Stimulated activated CD4-positive, alpha-beta T cell treated with anti-CD3 and anti-CD28 coated beads, TNF-alpha, amount 100 ng/mL, for 4 hours (primary cell): ENCODE data around the gene ADARB1.

Experiments used
- DNase-seq, 3 experiments: peaks; one replicate each; pipeline ENCODE4 v3.0.0-alpha.2; 2020; ENCODE audit warnings: low read depth in 3 of 3

Gene ADARB1

DNA sequence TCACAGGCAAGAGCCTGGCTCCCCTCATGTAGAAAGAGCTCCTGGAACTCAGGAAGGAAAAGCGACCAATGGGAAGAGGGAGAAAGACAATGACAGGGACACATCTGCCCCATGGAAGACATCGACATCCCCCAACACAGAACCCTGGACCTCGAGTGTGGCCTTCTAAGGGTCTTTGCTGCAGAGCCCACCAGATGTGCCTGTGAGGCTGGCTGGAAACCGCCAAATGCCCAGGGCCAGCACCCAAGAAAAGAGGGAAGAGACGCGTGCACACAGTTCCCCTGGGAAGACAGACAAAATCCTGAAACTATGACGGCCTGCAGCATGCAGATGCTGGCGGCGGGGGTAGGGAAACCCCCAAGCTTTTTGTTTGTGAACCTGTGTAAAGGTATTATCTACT is 36.4 kb upstream of the ADARB1 start:
- DNase-seq = no peak

DNA sequence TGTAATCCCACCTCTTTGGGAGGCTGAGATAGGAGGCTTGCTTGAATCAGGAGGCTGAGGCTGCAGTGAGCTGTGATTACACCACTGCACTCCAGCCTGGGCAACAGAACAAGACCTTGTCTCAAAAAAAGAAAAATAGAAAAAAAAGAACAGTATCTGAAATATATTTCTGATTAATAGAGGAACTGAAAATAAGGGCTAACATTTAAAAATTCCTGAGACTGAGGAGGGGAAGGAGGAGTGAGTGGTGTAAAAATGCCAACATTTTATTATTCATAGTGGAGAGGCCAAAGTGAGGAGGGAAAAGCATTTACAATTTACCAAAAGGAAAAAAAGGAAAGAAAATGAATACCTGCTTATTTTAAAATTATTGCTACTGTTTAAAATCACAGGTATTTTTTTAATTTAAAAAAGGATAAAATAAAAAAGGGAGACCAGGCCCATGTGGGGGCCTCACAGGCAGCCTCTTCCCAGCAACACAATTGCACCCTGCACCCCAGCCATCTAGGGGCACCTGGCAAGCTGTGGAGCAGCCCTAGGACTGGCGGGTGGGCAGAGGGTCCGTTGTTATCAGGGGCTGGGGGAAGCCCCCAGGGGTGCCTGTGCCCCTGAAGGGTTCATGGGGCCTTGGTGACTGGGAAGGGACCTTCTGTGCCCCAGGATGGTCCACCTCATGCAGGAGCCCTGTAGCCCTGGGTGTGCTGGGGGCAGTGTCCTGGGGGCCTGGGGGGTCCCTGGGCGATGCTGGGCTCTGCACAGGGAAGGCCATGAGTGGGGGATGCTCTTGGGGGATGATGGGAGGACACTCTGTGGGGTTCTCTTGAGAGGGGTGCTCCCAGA is 34.8 kb upstream of the ADARB1 start:
- DNase-seq = no peak

DNA sequence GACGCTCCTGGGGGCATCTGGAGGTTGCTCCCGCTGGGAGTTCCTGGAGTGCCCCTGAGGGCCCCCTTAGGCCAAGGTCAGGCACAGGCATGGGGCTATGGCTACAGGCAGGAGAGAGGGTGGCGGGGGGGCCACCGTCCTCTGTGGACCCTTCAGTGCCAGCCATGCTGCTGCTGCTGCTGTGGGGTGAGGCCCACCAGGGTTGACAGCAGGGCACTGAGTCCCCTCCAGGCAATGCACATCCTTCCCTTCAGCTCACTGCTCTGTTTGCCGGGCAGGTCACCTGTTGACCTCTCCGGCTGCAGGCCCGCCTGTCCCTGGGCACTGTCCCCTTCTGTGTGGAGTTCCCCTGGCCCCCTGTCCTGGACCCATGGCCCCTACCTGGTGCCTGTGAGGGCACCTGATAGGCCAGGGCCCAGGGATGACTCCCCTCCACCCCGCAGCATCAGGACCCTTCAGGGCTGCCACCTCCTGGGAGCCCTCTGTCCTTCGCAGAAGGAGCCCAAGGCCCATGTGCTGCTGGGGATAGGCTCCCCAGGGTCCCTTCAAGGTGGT is 34.1 kb upstream of the ADARB1 start:
- no peak for DNase-seq

DNA sequence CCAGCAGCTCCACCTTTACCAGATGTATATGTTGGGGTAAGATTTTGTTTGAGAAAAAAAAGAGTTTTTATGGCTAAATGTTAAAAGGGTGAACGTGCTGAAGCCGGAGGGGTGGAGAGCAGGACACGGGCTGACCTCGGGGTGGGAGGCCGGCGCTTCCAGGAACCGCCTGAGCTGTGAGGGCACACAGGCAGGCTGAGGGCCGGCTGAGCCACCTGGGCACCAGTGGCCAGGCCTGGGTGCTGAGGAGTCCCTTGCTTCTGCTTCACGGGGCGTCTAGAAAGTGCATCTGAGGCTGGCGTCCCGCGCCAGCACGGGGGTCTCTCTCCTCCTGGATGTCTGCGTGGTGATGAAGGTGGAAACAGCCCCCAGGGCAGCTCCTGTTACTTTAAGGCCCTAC is 33.6 kb upstream of the ADARB1 start:
- DNase-seq = no peak

DNA sequence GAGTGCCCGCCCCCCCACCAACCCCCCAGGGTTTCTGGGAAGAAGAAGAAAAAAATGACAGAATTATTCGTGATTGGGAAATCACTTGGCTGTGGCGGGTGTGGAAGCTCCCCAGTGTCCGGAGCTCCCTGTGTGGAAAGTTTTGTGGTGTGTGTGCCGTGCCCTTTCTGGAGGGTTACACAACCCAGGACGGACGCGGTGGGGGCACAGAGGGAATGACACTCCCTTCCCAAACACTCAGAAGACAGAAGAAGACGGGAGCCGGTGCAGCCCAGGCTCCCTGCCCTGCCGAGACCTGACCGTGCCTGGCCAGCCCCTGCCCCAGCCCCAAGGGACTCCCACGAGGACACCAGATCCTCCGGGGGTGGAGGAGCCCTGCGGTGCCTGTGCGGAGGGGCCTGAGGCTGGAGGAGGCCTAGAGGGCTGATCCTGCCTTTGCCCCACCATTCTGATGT is 33.0 kb upstream of the ADARB1 start:
- no peak for DNase-seq

DNA sequence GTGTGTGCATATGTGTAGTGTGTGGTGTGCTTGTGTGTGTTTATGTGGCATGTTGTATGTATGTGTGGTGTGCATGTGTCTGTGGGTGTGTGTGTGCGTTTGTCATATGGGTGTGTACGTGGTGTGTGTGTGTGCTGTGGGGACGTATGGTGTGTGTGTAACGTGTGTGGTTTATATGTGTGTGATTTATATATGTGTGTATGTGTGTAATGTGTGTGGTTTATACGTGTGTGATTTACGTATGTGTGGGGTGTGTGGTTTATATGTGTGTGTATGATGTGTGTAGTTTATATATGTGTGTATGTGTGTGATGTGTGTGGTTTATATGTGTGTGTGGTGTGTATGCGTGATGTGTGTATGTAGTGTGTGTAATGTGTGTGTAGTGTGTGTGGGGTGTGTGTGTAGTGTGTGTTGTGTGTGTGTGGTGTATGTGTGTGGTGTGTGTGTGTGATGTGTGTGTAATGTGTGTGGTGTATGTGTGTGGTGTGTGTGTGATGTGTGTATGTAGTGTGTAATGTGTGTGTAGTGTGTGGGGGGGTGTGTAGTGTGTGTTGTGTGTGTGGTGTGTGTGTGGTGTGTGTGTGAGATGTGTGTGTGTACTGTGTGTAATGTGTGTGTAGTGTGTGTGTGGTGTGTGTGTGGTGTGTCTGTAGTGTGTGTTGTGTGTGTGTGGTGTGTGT is 32.3 kb upstream of the ADARB1 start:
- no peak for DNase-seq

DNA sequence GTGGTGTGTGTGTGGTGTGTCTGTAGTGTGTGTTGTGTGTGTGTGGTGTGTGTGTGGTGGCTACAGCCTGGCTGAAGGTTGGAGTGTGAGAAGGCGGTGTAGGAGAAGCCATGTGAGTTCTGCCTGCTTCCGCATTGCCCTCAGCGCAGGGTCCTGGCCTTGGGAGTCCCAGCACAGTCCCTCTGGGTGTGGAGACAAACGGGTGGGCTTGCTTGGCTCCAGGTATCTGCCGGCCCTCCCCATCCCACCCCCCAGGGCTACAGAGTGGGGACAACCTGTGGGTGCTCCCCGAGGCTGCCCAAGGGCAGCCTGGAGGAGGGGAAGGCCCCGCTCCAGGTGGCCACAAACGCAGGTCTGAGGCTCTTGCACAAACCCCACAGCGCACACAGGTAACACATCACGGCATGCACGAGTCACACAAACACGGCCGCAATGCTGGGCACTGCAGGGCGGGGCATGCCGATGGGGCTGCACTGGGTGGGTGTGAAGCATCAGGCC is 31.7 kb upstream of the ADARB1 start:
- DNase-seq = no peak

DNA sequence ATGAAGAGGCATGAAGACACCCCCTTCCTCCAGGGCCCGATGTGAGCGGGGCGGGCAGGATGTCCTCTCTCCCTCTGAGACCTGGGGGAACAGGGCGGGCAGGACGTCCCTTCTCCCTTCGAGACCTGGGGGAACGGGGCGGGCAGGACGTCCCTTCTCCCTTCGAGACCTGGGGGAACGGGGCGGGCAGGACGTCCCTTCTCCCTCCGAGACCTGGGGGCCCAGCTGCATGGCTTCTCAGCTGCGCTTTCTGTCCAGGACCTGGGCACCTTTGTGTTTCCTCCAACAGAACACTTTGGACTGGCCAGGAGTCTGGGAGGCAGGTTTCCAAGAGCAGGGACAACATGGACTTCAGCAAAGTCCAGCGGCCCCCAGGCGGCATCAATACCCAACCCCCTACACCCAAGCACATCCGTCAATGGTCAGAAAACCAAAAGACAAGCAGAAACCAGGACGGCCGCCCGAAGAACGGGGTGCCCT is 30.8 kb upstream of the ADARB1 start:
- DNase-seq = no peak

DNA sequence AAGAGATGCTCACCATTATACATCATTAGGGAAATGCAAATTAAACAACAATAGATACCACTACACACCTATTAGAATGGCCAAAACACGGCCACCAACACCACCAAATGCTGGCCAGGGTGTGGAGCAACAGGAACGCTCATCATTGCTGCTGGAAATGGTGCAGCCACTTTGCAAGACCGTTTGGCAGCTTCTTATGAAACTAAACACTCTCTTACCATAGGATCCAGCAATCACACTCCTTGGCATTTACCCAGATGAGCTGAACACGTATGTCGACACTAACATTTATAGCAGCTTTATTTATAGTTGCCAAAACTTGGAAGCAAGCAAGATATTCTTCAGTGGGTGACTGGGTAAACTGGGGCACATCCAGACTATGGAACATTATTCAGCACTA is 28.9 kb upstream of the ADARB1 start:
- no peak for DNase-seq

DNA sequence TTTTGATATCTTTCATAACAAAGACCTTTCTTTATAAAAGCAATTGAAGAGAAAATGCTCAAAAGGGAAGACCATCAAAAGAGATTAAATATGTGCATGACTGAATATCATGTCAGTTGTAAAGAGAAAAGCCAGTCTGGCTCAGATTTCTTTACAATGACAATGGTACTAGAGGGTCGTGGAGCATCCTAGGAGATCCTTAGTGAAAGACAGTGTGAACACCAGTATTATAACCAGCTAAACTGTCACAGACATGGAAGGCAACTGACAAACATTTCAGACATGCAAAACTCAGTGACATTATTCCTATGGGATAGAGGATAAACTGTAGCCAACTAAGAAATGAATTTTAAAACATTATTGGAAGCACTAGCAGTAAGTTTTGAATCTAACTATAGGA is 27.1 kb upstream of the ADARB1 start:
- DNase-seq = no peak

DNA sequence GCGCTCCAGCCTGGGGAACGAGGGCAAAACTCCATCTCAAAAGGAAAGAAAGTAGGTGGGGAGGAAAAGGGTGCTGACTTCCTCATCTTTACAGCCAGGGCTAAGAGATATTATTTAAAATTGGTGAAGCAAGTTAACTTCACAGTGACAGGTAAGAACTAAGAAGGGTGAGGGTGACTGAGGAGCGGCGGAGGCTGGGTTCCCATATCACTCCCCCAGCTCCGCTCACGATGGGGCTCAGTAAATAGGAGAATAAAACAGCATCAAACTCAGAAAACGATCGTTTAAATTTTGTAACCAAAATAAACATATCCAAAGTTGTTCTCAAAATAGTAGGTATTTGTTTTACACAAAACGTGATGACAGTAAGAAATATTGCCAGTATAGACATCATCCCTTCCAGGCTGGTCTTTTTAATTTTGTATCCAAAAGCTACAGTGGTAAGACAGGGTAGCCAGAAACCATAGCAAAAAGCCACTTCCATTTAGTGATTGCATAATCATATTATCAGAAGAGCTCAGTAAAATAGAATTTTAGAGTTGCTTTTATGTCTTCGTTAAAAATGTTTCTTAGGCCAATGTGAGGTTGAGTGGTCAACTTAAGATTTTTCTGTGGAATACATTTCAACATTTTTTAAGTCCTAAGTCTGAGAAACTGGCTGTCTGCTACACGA is 26.2 kb upstream of the ADARB1 start:
- no peak for DNase-seq

DNA sequence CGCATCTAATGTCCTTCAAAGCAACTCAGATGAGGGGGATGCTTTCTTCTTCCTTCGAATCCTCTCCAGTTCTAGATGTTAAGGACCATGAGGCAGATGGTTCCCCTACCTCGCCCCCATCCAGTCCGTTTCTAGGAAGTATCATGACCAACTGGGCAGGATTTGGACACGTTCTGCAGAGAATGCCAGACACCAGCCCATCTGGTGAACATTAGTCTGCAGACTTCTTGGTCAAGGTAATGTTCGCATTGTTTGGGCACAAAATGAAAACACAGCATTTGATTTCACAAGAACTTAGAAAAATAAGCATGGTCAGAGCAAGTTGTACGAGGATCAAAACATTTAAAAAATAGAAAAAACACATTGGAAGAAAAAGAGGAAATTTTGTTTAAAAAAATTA is 25.4 kb upstream of the ADARB1 start:
- DNase-seq = no peak

DNA sequence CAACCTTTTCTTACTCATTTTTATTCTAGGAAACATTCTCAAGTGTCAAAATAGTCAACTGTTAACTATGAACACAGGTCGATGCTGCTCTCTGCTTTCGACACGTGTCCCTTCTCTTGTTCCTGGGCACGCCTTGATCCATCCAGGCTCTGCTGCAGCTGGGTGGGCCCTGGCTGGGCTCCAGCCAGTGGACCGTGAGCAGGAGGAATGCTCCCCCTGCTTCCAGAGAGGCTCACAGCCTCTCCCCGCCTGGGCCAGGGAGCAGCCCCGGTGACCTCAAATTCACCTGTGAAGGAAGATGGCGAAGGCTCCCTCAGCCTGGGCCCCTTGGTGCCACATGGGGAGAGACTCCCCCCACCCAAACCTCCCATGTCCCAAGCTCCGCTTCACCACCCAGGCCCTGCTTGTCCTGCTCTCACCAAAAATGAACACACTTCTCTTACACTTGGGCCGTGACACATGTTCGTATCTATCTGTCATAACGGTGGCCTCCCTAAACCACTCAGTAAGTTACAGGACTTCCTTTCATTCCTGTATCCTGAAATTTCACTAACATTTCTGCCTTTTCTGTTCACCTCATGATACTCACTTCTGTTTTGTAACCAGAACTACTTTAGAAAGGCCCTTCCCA is 24.6 kb upstream of the ADARB1 start:
- no peak for DNase-seq

DNA sequence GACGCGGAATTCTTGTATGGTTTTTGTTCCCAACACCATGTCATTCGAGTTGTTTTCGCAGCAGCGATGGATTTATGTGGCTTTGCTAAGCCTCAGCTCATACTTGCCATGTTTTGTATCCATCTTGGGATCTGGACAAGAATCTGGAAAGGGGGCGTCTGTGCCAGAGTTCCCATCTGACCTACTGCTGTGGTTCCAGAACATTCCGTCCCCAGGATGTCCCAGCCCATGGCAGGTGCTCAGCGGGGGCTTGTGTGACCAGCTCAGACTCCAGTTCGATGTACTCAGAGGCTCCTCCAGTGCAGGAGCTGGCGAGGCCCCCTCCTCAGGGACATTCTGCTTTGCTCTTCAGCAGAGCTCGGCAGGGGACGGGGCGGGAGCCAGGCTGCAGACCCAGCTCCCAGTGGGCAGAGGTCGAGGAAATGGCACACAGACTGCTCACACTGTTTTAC is 24.0 kb upstream of the ADARB1 start:
- DNase-seq = no peak

DNA sequence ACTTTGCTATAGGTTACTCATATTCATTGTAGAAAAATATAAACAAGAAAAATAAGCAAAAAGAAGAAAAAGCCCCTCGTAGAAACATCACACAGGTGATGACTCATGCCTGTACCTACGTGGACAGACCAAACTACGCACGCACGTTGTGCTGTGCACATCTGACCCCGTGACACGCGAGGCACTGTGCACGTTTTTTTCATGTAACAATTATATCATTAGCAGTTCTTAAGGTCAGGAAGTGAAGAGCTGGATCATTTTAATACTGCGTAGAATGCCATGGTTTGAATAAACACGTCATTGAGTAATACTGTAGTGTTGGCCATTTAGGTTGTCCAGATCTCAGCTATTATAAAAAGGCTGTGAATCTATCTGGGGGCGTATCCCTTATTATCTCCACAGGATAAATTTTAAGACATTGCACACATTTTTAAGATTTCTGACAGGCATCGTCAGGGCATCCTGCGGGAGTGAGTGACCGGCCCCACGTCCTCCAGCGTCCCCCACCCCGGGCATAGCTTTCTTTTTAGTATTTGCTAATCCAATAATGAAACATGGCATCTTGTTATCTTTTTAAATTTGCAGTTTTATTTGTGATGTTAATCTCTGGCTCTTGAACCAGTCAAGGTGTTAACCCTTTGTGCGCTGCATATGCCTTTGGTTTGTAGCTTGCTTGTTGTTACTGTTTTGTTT is 23.4 kb upstream of the ADARB1 start:
- no peak for DNase-seq

DNA sequence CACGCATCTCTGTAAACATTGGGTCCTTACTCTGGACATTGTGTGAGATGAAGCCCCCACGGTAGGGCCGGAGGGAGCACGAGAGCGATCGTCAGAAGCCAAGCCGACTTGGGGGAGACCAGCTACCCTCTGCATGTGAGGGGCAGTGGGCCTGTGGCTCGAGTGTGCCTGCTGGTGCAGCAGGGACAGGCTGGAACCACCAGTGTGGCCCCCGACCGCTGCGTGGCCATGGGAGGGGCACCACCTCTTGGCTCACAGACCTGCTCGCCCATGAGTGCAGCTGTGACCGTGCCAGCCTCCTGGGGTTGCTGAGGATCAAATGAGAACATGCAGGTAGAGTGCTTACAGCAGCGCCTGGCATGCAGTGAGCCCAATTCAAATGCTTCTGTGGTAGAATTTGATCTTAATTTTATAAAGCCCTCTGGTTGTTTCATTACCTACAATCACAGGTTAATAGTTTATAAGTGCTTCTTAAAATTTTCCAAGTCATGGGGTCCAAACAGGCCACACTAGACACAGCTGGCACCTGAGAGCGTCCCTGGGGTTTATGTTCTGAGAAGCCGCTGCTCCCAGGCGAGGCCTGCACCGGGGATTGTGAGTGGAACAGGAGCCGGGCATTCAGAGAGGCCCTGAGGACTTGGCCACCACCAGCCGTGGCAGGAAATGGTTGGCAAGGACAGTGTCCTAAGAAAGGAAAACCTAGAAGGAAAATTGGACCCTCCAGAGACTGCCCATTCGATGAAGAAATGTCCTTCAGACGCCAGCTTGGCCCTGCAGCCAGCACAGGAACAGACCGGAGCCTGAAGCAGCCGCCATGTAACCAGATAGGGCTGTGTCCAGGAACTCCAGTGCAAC is 22.6 kb upstream of the ADARB1 start:
- no peak for DNase-seq

DNA sequence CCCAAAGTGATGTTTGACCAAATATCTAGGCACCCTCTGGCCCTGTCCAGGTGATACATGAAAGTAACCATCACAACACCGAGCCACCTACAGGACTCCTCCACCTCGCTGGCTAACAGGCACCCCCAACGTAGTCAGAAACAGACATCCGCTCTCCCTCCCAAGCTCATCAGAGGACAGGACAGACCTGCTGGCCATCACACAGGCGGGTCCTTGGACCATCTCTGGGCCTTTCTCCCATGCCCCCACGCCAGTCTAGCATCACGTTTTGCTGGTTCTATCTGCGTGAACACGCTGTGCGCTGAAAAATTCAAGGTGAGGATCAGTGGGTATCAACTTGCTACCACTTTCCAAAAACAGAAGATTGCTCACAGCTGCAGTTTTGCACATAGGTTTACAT is 21.4 kb upstream of the ADARB1 start:
- no peak for DNase-seq

DNA sequence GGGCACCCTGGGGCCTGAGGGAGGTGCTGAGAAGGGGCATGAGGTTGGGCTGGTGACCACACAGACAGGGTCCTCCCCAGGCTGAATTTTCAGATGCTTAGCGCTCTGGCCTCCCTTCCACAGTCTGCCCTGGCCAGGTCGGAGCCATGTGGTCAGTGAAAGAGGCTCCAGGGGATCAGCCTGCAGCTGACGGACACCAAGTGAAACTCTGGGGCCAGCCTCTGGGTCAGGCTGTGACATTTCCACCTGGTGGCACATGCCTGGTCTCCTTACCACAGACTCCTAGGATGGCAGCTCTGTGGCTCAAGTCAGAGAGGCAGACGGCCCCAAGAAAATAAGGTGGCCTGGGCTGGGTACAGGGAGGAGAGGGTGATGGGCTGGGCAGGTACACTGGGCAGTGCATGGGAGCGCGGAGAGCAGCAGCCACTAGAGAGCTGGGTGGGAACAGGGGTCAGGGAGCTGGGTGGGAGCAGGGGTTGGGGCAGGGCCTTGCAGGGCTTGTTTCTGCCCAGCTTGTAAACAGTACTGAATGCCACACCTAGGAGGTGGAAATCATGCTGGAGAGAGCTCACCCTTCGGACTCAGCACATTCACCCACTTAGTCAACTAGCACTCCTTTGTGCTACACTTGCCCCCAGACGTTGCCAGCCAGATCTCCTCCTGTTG is 20.7 kb upstream of the ADARB1 start:
- DNase-seq = no peak

DNA sequence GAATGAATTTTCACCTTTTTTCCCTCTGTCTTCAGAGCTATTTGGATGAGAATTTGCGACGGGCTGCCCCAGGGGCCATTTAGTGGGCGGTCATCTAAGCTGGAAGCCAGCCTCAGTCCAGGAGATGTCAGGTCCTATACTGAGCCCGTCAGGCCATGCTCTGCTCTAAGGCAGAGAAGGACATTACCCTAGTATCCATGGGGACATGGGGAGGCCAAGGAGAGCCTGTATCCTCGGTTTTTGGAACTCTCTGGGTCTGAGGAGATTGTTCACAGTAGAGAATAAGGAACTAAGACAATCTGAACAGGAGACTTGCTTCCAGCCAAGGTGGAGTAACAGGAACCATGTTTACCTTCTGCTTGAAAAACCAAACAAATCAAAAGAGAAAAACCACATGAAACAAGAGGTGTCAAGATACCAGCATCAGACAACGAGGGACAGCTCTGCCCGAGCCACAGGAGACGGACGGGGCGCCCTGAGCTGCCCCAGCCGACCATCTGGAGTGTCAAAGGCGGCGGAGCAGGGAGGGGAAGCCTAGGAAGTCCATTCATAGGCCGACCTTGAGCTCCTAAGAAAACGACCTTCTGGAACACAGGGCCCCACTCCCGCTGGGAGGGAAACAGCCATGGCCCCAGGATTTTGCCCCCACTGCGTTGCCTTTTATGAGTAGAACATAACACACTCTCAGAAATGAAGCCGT is 20.0 kb upstream of the ADARB1 start:
- DNase-seq = no peak
